Measurements from ENCODE around the gene OR51G1. TPM values are rescaled to one million over a fixed set of nuclear protein-coding genes. Genes with fewer than 3 reads are reported as not detected.
"Not testable (repeated sequence)": the region's sequence is repeated elsewhere in the genome, so short reads cannot be mapped to it uniquely, and the experiment has no call there.

The OR51G1 gene
- not detected for polyA plus RNA-seq (2012; ENCODE audit: insufficient read depth, insufficient read length)

GRCh38 chr11:4924239-4924638 is at the start of gene OR51G1:
TSS of gene OR51G1 (minus strand) at chr11:4924339. CDS start at chr11:4924339, 0 bp downstream.
- H3K4me3 ChIP-seq (ENCODE audit: low read length) = no peak within 1 kb of the TSS
- no peak for DNase-seq (ENCODE audit: low read depth, low spot score)

- DNase-seq (ENCODE audit: low read depth, low spot score) = no peak
- no peak overlapping the region for H3K4me3 ChIP-seq (ENCODE audit: low read length)
Measured at GRCh38 chr11:4962816-4963215, 38.7 kb upstream of the OR51G1 start.

GRCh38 chr11:4960877-4961276 is 36.7 kb upstream of the OR51G1 start:
- no peak for DNase-seq (ENCODE audit: low read depth, low spot score)
- H3K4me3 ChIP-seq (ENCODE audit: low read length) = no peak overlapping the region

- no peak for DNase-seq (ENCODE audit: low read depth, low spot score)
- H3K4me3 ChIP-seq (ENCODE audit: low read length) = no peak overlapping the region
Measured at GRCh38 chr11:4957396-4957795, 33.3 kb upstream of the OR51G1 start.

GRCh38 chr11:4955613-4956012 is 31.5 kb upstream of the OR51G1 start, which contains the start of gene OR51A2:
TSS of gene OR51A2 (minus strand) at chr11:4955713. CDS start at chr11:4955713, 0 bp downstream.
- H3K4me3 ChIP-seq (ENCODE audit: low read length); DNase-seq (ENCODE audit: low read depth, low spot score): not testable (repeated sequence)

- H3K4me3 ChIP-seq (ENCODE audit: low read length) = no peak within 1 kb of the TSS
- no peak for DNase-seq (ENCODE audit: low read depth, low spot score)
Measured at GRCh38 chr11:4947505-4947904, 23.4 kb upstream of the OR51G1 start, which contains the start of gene OR51A4. TSS of gene OR51A4 (minus strand) at chr11:4947605. CDS start at chr11:4947100, 505 bp downstream.

- no peak for DNase-seq (ENCODE audit: low read depth, low spot score)
- no peak overlapping the region for H3K4me3 ChIP-seq (ENCODE audit: low read length)
Measured at GRCh38 chr11:4936745-4937144, 12.6 kb upstream of the OR51G1 start.

GRCh38 chr11:4932751-4933150 is 8.6 kb upstream of the OR51G1 start:
- DNase-seq (ENCODE audit: low read depth, low spot score) = no peak
- no peak overlapping the region for H3K4me3 ChIP-seq (ENCODE audit: low read length)

- DNase-seq (ENCODE audit: low read depth, low spot score) = no peak
- no peak overlapping the region for H3K4me3 ChIP-seq (ENCODE audit: low read length)
Measured at GRCh38 chr11:4926608-4927007, 2.5 kb upstream of the OR51G1 start.

- no peak overlapping the region for H3K4me3 ChIP-seq (ENCODE audit: low read length)
- no peak for DNase-seq (ENCODE audit: low read depth, low spot score)
Measured at GRCh38 chr11:4922304-4922703, 1.8 kb downstream of the OR51G1 start.

GRCh38 chr11:4921796-4922195 is 2.3 kb downstream of the OR51G1 start:
- no peak for DNase-seq (ENCODE audit: low read depth, low spot score)

GRCh38 chr11:4919250-4919649 is 4.9 kb downstream of the OR51G1 start, which contains the start of gene OR51G2:
TSS of gene OR51G2 (minus strand) at chr11:4919350. CDS start at chr11:4915663, 3,687 bp downstream.
- no peak for DNase-seq (ENCODE audit: low read depth, low spot score)
- no peak within 1 kb of the TSS for H3K4me3 ChIP-seq (ENCODE audit: low read length)

More at GRCh38 chr11:4921796-4922195, 2.3 kb downstream of the OR51G1 start:
- H3K4me3 ChIP-seq (ENCODE audit: low read length) = no peak overlapping the region

GRCh38 chr11:4916581-4916980 is 7.6 kb downstream of the OR51G1 start:
- no peak for DNase-seq (ENCODE audit: low read depth, low spot score)
- H3K4me3 ChIP-seq (ENCODE audit: low read length) = no peak overlapping the region

GRCh38 chr11:4903484-4903883 is 20.7 kb downstream of the OR51G1 start, which contains the start of gene OR51A7:
TSS of gene OR51A7 (plus strand) at chr11:4903783. CDS start at chr11:4907370, 3,587 bp downstream.
- no peak within 1 kb of the TSS for H3K4me3 ChIP-seq (ENCODE audit: low read length)
- DNase-seq (ENCODE audit: low read depth, low spot score) = no peak

GRCh38 chr11:4891996-4892640 is 32.0 kb downstream of the OR51G1 start:
- DNase-seq (ENCODE audit: low read depth, low spot score) = no peak

GRCh38 chr11:4890279-4890678 is 33.9 kb downstream of the OR51G1 start:
- H3K4me3 ChIP-seq (ENCODE audit: low read length) = no peak overlapping the region
- no peak for DNase-seq (ENCODE audit: low read depth, low spot score)

More at GRCh38 chr11:4891996-4892640, 32.0 kb downstream of the OR51G1 start:
- H3K4me3 ChIP-seq (ENCODE audit: low read length) = no peak overlapping the region

- no peak overlapping the region for H3K4me3 ChIP-seq (ENCODE audit: low read length)
- no peak for DNase-seq (ENCODE audit: low read depth, low spot score)
Measured at GRCh38 chr11:4887591-4887990, 36.5 kb downstream of the OR51G1 start.

- no peak overlapping the region for H3K4me3 ChIP-seq (ENCODE audit: low read length)
Measured at GRCh38 chr11:4886186-4886585, 38.0 kb downstream of the OR51G1 start.

GRCh38 chr11:4884361-4884760 is 39.8 kb downstream of the OR51G1 start:
- H3K4me3 ChIP-seq (ENCODE audit: low read length) = no peak overlapping the region
- DNase-seq (ENCODE audit: low read depth, low spot score) = no peak

More at GRCh38 chr11:4886186-4886585, 38.0 kb downstream of the OR51G1 start:
- no peak for DNase-seq (ENCODE audit: low read depth, low spot score)

- no peak for DNase-seq (ENCODE audit: low read depth, low spot score)
- no peak overlapping the region for H3K4me3 ChIP-seq (ENCODE audit: low read length)
Measured at GRCh38 chr11:4882543-4882942, 41.6 kb downstream of the OR51G1 start.
